ENCODE results near the gene METTL1. TPM values are rescaled to one million over a fixed set of nuclear protein-coding genes. Genes with fewer than 3 reads are reported as not detected.

The METTL1 gene
- total and polyA plus RNA-seq, 2 donors (not counting 1 experiment from before 2014, with no cell fraction given): 9.1 to 9.2 TPM

DNA sequence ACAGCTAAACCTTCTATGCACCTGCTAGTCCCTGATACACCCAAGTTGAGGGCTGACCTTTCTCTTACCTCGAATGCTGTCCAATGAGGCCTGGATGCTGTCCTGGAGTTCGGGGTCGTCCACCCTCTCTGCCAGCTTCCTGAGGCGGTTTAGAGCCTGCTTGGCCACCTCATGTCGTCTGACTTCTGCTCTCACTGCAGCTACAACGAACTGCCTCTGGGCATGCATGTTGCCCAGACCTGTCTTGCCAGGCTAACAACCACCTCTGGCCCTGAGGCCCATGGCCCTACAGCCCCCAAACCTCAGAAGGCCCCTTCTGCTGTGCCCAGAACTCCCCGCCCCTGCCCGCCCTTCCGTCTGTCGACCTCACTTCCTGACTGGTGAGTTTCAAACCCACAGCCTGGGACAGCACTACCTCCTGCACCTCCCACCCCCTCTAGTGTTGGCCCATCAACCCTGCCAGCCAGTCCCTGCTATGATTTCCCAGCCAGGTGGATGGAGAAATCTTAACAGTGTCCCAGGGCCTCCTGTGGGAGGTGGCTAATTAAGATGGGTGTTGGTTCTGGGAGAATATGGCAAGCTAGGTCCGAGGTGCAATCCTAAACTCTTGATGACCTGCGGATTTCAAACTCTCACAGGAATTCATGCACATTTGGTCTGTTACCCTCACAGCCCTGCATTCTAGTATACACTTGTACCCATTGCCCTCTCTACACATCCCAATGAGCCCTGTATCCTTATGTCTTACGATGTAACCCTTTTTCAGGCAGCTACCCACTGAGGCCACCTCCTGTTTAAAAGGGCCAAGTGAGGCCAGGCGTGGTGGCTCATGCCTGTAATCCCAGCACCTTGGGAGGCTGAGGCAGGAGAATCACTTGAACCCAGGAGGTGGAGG is 29.8 kb downstream of the METTL1 start:
- Histone ChIP-seq H3K79me2 (ENCODE audit: control insufficient read depth, insufficient read depth, low read length) (peaks cover 72% of the 10 kb centered on the region), H2AFZ (ENCODE audit: insufficient read depth, low read depth, low read length, poor library complexity, severe bottlenecking) (peak overlapping the region; percentile 65), H3K4me2 (replicated peaks; ENCODE audit: low read depth, low read length, poor library complexity, severe bottlenecking) (peak overlapping the region; percentile 71), H3K27me3 (replicated peaks in 1 of 4; ENCODE audit: control extremely low read depth in 1 of 4, control insufficient read depth in 3 of 4, insufficient read depth in 4 of 4, low read length in 3 of 4) (no peaks in the 10 kb centered on the region), H4K20me1 (ENCODE audit: control insufficient read depth, insufficient read depth, low read length, poor library complexity, severe bottlenecking) (peaks cover 38% of the 10 kb centered on the region), H3K4me1 (ENCODE audit: control insufficient read depth in 2 of 2, insufficient read depth in 2 of 2, low read length in 2 of 2) (peaks cover 43 to 63% of the 10 kb centered on the region in 2 donors), H3K9me3 (ENCODE audit: control extremely low read depth in 1 of 3, control insufficient read depth in 2 of 3, insufficient read depth in 1 of 3, low read length in 2 of 3) (no peaks in the 10 kb centered on the region), H3K9ac (ENCODE audit: low read length) (peak overlapping the region; percentile 60), H3K36me3 (replicated peaks in 1 of 2; ENCODE audit: control extremely low read depth in 1 of 2, control insufficient read depth in 1 of 2, extremely low read depth in 1 of 2, insufficient read depth in 2 of 2, low read length in 1 of 2) (peaks cover under 1 to 24% of the 10 kb centered on the region in 2 experiments), H3K27ac (ENCODE audit: low read length in 2 of 2) (peak overlapping the region; percentile 45 to 70), H3K4me3 (ENCODE audit: control extremely low read depth in 1 of 5, extremely low read depth in 1 of 5, insufficient read depth in 1 of 5, low read depth in 2 of 5, low read length in 4 of 5) (peak overlapping the region; percentile 43 to 79 (median 62))
- H3K27me3 Mint-ChIP-seq: no peaks in the 10 kb centered on the region
- DNase-seq (peak; percentile 82), ATAC-seq (ENCODE audit: low read depth) (peak; percentile 58)
- TF ChIP-seq, protein P1, sequence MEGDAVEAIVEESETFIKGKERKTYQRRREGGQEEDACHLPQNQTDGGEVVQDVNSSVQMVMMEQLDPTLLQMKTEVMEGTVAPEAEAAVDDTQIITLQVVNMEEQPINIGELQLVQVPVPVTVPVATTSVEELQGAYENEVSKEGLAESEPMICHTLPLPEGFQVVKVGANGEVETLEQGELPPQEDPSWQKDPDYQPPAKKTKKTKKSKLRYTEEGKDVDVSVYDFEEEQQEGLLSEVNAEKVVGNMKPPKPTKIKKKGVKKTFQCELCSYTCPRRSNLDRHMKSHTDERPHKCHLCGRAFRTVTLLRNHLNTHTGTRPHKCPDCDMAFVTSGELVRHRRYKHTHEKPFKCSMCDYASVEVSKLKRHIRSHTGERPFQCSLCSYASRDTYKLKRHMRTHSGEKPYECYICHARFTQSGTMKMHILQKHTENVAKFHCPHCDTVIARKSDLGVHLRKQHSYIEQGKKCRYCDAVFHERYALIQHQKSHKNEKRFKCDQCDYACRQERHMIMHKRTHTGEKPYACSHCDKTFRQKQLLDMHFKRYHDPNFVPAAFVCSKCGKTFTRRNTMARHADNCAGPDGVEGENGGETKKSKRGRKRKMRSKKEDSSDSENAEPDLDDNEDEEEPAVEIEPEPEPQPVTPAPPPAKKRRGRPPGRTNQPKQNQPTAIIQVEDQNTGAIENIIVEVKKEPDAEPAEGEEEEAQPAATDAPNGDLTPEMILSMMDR (IDR thresholded peaks at IDR 0.05): peak; percentile 64
- TF ChIP-seq EZH2 (IDR thresholded peaks at IDR 0.05; ENCODE audit: borderline replicate concordance, insufficient read depth, low read depth, low read length, poor library complexity, severe bottlenecking): no peak
- CTCF ChIA-PET: interaction anchor here (0.7 to 4.0 kb wide), 13 partner anchors 10 to 159 kb away, joined by 3 to 21 read pairs (median 6); partner anchors contain the start of genes B4GALNT1, CDK4, CYP27B1 and EEF1AKMT3
- H3K4me3 Mint-ChIP-seq: peak overlapping the region; percentile 84
- WGBS (ENCODE audit: insufficient coverage): 14% methylated on average over 13 of the region's 14 CpGs
- POLR2A ChIA-PET: interaction anchor here (0.6 to 1.5 kb wide), 4 partner anchors 9 to 50 kb away, joined by 3 read pairs; no protein-coding TSS in a partner anchor
- no peaks in the 10 kb centered on the region for H3K9me3 Mint-ChIP-seq (ENCODE audit: insufficient read depth)
- intact Hi-C loops (cut with micrococcal nuclease): loop anchor here (1.0 to 5.0 kb wide), 3 partner anchors 40 to 159 kb away; partner anchors contain the start of genes B4GALNT1 and TSFM
- H3K4me1 Mint-ChIP-seq: peaks cover 55% of the 10 kb centered on the region
- H3K27ac Mint-ChIP-seq: peak overlapping the region; percentile 83
